Hepatocyte (in vitro differentiated cells): ENCODE data around the gene FBRSL1.

Source experiments
- EZH2 ChIP-seq: fragments of 200-600 bp; sonication (generic); IDR thresholded peaks from 2 replicates; pipeline ENCODE4 v1.6.1; 2016; ENCODE audit warnings: antibody characterized with exemption, mild to moderate bottlenecking, borderline replicate concordance
- TF ChIP-seq, protein P1 (sequence below): fragments of 200-600 bp; sonication (generic); IDR thresholded peaks from 2 replicates; pipeline ENCODE4 v1.5.1; 2016; ENCODE audit warnings: antibody characterized with exemption, mild to moderate bottlenecking; ENCODE audit not compliant: poor library complexity

DNA sequence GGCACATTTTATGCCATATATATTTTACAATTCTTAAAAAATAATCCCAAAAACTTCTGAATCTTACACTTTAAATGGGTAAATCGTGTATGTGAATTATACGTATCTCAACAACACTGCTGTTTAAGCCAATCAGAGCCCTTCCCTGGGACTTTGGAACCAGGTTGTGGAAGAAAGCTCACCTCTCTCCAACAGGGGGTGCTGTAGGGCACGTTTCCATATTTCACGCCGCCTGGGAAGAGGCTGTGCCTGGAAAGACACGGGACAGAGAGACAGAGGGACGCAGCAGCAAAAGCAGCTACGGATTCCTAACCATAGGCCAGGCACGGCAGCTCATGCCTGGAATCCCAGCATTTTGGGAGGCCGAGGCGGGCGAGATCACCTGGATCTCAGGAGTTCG, 29.4 kb upstream of the FBRSL1 start:
- TF ChIP-seq, protein P1, sequence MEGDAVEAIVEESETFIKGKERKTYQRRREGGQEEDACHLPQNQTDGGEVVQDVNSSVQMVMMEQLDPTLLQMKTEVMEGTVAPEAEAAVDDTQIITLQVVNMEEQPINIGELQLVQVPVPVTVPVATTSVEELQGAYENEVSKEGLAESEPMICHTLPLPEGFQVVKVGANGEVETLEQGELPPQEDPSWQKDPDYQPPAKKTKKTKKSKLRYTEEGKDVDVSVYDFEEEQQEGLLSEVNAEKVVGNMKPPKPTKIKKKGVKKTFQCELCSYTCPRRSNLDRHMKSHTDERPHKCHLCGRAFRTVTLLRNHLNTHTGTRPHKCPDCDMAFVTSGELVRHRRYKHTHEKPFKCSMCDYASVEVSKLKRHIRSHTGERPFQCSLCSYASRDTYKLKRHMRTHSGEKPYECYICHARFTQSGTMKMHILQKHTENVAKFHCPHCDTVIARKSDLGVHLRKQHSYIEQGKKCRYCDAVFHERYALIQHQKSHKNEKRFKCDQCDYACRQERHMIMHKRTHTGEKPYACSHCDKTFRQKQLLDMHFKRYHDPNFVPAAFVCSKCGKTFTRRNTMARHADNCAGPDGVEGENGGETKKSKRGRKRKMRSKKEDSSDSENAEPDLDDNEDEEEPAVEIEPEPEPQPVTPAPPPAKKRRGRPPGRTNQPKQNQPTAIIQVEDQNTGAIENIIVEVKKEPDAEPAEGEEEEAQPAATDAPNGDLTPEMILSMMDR, result peak; percentile 13
- no peak for TF ChIP-seq EZH2
